ENCODE results near the gene SLC28A1.
A peak's percentile ranks its signal among the peaks of the same experiment; 100 is the strongest.

Gene SLC28A1

DNA sequence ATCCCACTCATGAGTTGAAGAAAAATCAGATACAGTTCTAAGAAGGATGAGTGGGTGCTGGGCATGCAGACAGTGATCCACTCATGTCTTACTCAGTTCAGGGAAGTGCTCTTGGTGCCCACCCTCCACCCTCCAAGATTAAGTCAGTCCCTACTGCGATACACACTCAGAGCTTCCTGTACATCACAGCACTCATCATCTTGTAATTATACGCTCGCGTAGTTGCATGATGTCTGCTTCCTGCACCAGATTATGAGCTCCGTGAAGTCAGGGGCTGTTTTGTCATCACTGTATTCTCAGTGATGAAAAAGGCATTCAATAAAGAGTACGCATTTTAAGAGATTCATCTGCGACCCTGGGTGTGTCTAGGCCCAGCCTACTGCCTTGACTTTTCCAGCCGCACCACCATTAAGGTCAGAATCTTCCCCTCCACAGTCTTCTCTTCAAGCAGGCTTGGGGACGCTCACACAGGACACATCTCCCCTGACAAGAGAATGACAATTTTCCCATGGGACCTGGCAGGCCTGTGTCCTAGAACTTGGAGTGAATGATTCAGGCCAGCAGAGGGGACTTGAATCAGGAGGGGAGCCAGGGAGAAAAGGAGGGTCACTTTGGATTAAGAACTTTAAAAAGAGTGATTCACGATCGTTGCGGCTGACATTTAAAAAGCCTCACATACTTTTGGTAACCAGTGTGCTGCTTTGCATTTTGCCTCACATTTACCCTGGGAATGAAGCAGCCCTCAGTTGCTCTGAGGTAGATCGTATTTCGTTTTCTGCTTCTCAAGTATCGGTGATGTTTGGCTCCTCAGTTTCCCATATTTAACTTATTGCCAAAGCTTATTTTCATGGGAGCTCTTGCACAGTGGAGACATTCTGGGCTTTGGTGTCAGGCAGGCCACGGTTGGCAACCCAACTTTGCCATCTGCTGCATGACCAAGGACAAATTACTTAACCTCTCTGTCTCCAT lies 89.3 kb downstream of the SLC28A1 start:
- TF ChIP-seq, protein P1, sequence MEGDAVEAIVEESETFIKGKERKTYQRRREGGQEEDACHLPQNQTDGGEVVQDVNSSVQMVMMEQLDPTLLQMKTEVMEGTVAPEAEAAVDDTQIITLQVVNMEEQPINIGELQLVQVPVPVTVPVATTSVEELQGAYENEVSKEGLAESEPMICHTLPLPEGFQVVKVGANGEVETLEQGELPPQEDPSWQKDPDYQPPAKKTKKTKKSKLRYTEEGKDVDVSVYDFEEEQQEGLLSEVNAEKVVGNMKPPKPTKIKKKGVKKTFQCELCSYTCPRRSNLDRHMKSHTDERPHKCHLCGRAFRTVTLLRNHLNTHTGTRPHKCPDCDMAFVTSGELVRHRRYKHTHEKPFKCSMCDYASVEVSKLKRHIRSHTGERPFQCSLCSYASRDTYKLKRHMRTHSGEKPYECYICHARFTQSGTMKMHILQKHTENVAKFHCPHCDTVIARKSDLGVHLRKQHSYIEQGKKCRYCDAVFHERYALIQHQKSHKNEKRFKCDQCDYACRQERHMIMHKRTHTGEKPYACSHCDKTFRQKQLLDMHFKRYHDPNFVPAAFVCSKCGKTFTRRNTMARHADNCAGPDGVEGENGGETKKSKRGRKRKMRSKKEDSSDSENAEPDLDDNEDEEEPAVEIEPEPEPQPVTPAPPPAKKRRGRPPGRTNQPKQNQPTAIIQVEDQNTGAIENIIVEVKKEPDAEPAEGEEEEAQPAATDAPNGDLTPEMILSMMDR (IDR thresholded peaks at IDR 0.05; ENCODE audit: low read depth, low read length, missing control alignments): peak; percentile 9
- no peaks in the 10 kb centered on the region for H3K36me3 ChIP-seq (replicated peaks)
- peak overlapping the region; percentile 36 for H3K27ac ChIP-seq
- DNase-seq: peak; percentile 14
- H3K27me3 ChIP-seq (replicated peaks): no peaks in the 10 kb centered on the region
- in situ Hi-C loops (cut with HindIII; ENCODE audit: low pct_ligation_motif_present, low sequenced_read_pairs): no loop called here
- H3K4me3 ChIP-seq (ENCODE audit: low read depth, low read length): no peak overlapping the region

DNA sequence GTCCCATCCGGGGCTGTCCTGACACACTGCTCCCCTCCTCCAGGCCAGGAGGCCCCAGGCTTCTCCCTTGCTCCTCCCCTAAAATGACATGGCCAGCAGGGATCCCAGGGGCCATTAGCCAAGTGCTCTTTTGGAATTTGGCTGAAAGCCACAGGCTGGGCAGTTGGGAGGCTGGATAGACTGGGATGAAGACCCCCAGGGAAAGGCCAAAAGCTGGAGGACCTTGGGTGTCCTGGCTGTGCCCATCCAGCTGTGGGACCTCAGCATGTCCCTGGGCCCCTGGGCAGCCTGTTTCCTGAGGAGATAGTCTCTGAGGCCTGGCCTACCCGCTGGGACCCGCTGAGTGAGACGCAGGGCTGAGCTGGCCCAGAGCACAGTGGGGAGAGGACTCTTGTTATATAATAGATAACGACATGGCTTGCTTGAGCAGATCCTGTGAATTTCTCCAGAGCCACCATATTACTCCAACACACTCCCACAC lies 91.4 kb downstream of the SLC28A1 start:
- Histone ChIP-seq H3K36me3 (replicated peaks) (no peaks in the 10 kb centered on the region), H3K27ac (no peak overlapping the region), H3K27me3 (replicated peaks) (no peaks in the 10 kb centered on the region), H3K4me3 (ENCODE audit: low read depth, low read length) (no peak overlapping the region)
- DNase-seq: no peak
- TF ChIP-seq, protein P1 (IDR thresholded peaks at IDR 0.05; ENCODE audit: low read depth, low read length, missing control alignments): no peak
- in situ Hi-C loops (cut with HindIII; ENCODE audit: low pct_ligation_motif_present, low sequenced_read_pairs): no loop called here

DNA sequence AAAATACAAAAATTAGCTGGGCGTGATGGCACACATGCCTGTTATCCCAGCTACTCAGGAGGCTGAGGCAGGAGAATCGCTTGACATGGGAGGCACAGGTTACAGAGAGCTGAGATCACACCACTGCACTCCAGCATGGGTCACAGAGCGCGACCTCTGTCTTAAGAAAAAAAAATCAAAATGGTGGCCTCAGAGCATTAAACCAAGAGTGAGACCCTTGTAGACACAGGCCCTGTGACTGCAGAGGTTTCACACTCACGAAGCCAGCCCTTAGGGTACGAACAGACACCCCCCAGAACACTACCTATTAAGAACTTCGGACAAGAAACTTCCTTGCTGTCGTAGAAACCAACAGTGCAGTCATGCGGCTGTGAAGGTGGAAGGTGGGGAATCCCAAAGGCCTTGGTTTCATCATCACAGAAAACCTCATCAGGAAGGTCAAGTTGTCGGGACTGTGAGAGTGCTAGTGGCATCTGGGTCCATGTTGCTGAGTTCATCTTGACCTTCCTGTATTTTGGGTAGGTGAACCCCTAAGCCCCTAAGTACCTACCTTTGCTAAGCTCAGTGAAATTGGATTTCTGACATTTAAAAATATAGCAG lies 92.4 kb downstream of the SLC28A1 start:
- no peak overlapping the region for H3K4me3 ChIP-seq (ENCODE audit: low read depth, low read length)
- in situ Hi-C loops (cut with HindIII; ENCODE audit: low pct_ligation_motif_present, low sequenced_read_pairs): no loop called here
- no peak overlapping the region for H3K27ac ChIP-seq
- DNase-seq: no peak
- H3K27me3 ChIP-seq (replicated peaks): no peaks in the 10 kb centered on the region
- TF ChIP-seq, protein P1 (IDR thresholded peaks at IDR 0.05; ENCODE audit: low read depth, low read length, missing control alignments): no peak
- H3K36me3 ChIP-seq (replicated peaks): no peaks in the 10 kb centered on the region

DNA sequence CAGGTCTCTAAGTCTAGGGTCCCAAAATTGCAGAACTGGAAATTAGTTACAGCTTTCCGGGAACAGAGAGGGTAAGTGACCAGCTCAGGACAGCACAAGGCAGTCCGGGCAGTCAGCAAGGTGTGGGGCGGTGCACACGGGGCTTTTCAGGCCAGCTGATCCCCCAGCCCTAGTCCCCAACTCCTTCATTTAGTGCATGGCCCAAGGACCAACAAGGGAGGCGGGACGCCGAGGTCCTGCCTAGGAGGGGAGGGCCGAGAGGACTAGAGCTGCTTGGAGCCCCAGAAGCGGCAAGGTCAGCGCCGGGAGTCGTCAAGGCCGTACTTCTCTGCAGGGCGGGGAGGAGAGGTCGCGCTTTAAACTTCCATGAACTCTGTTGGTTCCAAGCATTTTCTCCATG lies 95.2 kb downstream of the SLC28A1 start:
- Histone ChIP-seq H3K27ac (no peak overlapping the region), H3K36me3 (replicated peaks) (no peaks in the 10 kb centered on the region), H3K4me3 (ENCODE audit: low read depth, low read length) (peak overlapping the region; percentile 80), H3K27me3 (replicated peaks) (no peaks in the 10 kb centered on the region)
- in situ Hi-C loops (cut with HindIII; ENCODE audit: low pct_ligation_motif_present, low sequenced_read_pairs): no loop called here
- no peak for DNase-seq
- TF ChIP-seq, protein P1 (IDR thresholded peaks at IDR 0.05; ENCODE audit: low read depth, low read length, missing control alignments): no peak

DNA sequence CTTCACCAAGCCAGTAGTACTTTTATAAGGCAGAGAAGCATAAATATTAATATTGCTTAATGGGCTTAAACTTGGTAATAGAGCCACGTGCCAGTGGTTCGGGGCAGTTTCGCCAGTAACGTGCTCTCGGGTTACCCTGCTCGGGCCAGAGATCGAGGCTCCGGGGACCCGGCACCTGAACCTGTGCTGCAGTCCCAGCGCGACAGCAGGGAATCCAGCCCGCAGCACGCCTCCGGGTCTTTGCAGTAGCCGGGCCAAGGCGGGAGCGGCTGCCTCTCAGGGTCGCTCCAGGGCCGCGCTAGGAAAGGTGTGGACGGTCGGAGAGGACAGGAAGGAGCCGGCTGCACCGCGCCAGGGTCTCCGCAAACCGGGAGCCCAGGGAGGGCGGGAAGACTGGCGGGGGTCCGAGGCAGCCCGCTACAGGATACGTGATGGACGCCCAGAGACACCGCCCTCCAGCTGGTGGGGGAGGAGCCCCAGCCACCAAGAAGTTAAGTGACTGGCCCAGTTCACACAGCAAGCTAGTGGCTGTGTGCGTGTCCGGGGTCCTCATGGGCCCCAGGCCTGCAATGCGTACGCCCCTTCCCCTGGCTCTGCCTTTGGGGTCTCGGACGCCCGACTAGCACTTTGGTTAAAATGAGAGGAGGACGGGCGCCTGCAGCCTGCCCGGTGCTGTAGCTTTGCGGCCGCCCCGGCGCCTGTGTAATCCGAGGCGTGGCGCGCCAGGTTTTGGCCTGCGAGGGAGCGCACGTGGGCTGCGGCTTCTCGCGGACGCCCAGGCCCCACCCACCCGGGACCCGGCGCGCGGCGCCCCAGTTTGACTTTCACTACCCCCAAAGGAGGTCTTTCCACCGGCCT lies 96.0 kb downstream of the SLC28A1 start:
- TF ChIP-seq, protein P1 (IDR thresholded peaks at IDR 0.05; ENCODE audit: low read depth, low read length, missing control alignments): no peak
- H3K27ac ChIP-seq: peak overlapping the region; percentile 82
- in situ Hi-C loops (cut with HindIII; ENCODE audit: low pct_ligation_motif_present, low sequenced_read_pairs): no loop called here

More for the DNA sequence above, 96.0 kb downstream of the SLC28A1 start:
- peak; percentile 82 for DNase-seq
- Histone ChIP-seq H3K27me3 (replicated peaks) (no peaks in the 10 kb centered on the region), H3K4me3 (ENCODE audit: low read depth, low read length) (peak overlapping the region; percentile 80), H3K36me3 (replicated peaks) (no peaks in the 10 kb centered on the region)
